Activated CD4-positive, alpha-beta T cell treated with anti-CD3 and anti-CD28 coated beads for 1 hour (primary cell): ENCODE data around the gene TP73.
"Not testable (repeated sequence)": the region's sequence is repeated elsewhere in the genome, so short reads cannot be mapped to it uniquely, and the experiment has no call there.

Source experiments
- DNase-seq: peaks from one replicate; pipeline ENCODE4 v3.0.0-alpha.2; 2020

Gene TP73

GRCh38 chr1:3746830-3747521 is 94.7 kb downstream of the TP73 start:
- peak; percentile 80 for DNase-seq

DNA sequence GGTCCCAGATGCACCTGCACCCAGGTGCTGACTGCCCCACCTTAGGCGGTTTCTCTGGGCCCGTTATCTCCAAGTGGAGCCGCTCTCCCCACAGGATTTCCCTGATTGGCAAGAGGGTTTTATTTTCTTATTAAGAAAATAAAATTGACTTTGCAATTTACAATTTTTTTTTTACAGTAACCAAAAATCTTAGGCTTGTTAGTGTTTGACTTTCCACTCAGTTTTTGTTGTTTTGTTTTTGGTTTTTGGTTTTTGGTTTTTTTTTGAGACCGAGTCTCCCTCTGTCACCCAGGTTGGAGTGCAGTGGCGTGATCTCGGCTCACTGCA is 95.2 kb downstream of the TP73 start:
- no peak for DNase-seq

DNA sequence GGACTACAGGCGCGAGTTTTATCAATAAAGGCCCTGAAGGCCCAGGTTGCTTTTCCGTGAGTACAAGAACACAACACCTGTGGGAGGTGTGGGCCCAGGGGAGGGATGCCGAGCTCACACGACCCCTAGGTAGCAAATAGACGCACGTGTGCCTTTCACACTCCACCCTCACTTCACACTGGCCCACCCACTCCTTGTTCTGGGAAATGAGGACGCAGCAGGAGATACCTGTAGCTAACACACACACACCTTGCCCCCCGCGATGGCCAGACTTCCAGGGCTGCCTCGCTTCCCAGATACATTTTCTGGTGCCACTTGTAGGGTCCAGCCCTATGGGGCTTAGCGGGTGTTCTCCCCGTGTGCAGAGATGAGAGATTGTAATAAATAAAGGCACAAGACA is 95.6 kb downstream of the TP73 start:
- no peak for DNase-seq

- not testable (repeated sequence) for DNase-seq
Observed at GRCh38 chr1:3748316-3748900, 96.1 kb downstream of the TP73 start.

GRCh38 chr1:3749512-3749911 is 97.2 kb downstream of the TP73 start:
- no peak for DNase-seq

DNA sequence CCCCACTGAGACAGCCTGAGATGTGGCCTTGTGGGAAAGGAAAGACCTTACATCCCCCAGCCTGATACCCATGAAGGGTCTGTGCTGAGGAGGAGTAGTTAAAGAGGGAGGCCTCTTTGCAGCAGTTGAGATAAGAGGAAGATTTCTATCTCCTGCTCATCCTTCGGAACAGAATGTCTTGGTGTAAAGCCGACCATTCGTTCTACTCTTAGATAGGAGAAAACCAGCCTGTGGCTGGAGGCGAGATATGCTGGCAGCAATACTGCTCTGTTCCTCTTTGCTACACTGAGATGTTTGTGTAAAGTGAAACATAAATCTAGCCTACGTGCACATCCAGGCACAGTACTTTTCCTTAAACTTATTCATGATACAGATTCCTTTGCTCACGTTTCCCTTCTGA is 98.4 kb downstream of the TP73 start:
- no peak for DNase-seq

GRCh38 chr1:3752400-3752945 is 100.2 kb downstream of the TP73 start, which contains the start of gene CCDC27:
TSS of gene CCDC27 (plus strand) at chr1:3752450. CDS start at chr1:3752482, 32 bp downstream.
- DNase-seq: no peak

DNA sequence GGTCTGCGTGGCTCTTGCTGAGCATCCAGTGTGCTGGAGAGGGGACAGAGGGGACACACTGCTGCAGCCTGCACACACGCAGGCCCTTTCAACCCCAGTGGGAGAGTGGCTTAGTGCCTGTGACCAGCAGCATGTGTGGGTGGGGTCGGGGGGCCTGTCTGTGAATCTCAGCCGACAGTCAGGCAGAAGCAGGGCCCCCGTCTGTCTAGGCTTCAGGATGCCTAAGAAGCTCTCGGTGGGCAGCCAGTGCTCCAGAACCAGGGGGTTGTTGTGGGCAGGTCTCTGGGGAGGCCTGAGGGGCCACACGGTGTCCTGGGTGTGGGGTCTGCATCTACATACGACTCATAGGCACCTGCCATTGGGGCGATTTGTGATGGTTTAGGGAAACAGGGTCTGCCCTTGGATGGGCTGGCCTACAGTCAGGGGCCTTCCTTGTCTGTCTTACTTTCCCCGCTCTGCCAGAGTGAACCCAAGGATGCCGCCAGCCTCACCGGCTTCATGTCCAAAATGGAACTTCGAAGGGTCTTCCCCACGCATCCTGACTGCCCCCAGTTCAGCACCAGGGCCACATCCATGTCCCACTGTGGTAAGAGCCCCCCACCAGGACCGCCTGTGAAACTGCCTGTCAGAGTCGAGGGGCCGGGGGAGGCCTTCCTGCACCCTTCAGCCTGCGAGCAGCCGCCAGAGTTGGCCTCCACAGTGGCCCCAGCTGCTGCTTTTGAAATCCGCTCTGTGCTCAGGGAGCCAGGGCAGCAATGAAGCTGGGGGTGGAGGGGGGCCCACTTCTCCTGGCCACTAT is 101.5 kb downstream of the TP73 start:
- no peak for DNase-seq

DNA sequence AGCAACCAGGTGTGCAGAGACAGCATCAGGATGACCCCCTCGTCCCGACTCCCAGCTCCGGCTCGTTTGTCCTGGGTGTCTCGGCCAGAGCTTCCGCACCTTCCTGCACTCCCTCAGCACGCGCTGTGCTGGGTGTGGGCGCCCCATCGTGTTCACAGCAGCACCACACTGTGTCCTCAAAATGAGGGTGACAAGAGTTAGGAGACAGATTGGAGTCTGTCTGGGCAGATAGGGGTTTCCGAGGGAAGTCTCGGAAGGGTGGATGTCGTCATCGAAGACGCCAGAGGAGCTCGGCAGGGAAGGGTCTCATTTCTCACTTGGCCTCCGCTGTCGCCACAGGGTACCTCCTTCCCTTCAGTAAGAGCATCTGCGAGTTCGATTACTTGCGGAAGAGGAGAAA is 104.1 kb downstream of the TP73 start:
- DNase-seq: no peak

GRCh38 chr1:3759164-3759563 is 106.8 kb downstream of the TP73 start:
- no peak for DNase-seq

GRCh38 chr1:3759796-3760195 is 107.5 kb downstream of the TP73 start:
- no peak for DNase-seq

GRCh38 chr1:3761296-3762010 is 109.1 kb downstream of the TP73 start:
- no peak for DNase-seq

DNA sequence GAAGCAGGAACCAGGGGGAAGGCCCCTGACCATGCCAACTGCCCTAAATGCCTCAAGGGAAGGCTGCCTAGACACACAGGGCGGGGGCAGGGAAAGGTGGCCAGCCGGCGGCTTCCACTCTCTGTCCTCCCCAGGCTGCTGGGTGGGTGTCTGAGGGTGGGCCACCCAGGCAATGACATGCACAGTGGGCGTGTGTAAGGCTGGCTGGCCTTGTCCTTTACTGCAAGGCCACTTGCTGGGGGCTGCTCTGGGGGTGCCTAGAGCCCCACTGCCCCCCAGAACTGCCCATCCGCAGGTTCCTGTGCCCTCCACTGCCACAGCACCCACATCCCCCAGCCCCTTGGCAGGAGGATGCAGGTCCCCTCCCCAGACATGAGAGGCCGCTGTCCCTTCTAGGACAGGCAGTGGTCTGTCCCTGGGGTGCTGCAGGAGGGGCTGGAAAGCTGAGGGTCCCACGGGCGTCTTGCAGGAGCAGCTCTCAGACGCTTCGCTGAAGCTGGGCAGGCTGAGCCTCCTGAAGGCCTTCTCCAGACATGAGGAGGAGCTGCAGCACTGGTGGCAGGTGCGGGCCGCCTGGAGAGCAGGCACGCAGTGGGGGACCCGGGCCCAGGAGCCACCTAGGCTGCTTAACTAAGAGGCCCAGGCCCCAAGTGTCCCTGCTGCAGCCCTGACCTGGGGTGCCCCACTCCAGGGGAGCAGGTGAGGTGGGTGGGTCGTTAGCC is 110.0 kb downstream of the TP73 start:
- no peak for DNase-seq

DNA sequence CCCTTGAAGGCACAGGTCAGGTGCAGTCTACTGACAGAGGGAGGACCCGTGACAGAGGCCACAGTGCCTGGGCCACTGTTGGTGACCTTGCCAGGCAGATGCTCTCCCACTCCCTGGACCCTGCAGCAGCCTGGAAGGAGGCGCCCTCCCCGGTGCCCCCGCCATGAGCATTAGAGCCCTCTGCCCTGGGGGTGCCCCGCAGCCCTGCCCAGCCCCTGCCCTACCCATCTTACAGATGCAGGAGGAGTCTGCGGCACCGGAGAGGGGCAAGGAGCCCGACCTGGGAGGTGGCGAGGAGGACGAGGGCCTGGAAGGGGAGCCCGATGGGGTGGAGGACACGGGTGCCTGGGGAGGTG is 110.5 kb downstream of the TP73 start:
- DNase-seq: no peak

GRCh38 chr1:3763351-3764125 is 111.2 kb downstream of the TP73 start:
- no peak for DNase-seq

DNA sequence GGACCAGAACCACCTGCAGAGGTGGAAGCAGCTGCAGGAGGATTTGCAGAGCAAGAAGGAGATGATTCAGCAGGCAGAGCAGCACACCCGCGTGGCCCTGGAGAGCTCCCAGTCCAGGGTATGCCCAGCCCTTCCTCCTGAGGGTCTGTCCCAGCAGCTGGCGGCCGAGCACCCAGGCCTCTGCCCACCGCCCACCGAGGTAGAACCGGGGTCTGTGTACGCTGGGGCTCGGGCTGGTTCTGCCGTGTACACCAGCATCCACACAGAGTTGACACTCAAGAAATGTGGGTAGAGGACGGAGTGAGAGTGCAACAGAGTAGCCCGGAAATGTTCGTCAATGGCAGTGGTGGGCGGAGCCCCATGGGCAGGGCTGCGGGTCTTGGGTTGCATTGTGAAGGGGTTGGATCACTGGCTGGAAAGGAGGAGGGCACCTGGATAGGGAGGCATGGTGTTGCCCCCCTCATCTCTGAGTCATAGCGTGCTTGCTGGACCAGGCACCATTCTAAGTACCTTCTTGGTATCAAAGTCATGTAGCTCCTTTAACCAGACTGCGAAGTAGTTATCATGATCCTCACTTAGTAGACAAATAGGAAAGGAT is 115.1 kb downstream of the TP73 start:
- DNase-seq: no peak

GRCh38 chr1:3768811-3769390 is 116.6 kb downstream of the TP73 start:
- no peak for DNase-seq

GRCh38 chr1:3770047-3770765 is 117.9 kb downstream of the TP73 start:
- DNase-seq: no peak

- DNase-seq: no peak
Observed at GRCh38 chr1:3771108-3772026, 119.1 kb downstream of the TP73 start.
